22Rv1 (cell line): ENCODE results near the gene GXYLT1.

Experiments
- H3K27ac ChIP-seq: fragments of 450-650 bp; 2 replicates; pipeline ENCODE4 v1.5.1; 2017
- CTCF ChIP-seq: fragments of 450-650 bp; IDR thresholded peaks from 2 replicates; pipeline ENCODE4 v1.5.1; 2017; ENCODE audit warnings: mild to moderate bottlenecking
- ZFX ChIP-seq: fragments of 450-650 bp; IDR thresholded peaks from 2 replicates; pipeline ENCODE4 v1.6.1; 2017; ENCODE audit warnings: antibody characterized with exemption, borderline replicate concordance

GXYLT1 gene

GRCh38 chr12:42031847-42032564, 112.7 kb downstream of the GXYLT1 start:
- H3K27ac ChIP-seq, result no peak overlapping the region
- TF ChIP-seq CTCF, result no peak
- TF ChIP-seq ZFX, result no peak
